Activated CD4-positive, alpha-beta T cell treated with anti-CD3 and anti-CD28 coated beads, Interleukin-2, Interleukin-4, amounts not matched to agents 100 ng/mL and 50 ng/mL, durations not matched to agents 16 hours and 8 hours (primary cell): ENCODE results near the gene GLCE.

Source experiments
- DNase-seq: peaks from one replicate; pipeline ENCODE4 v3.0.0-alpha.2; 2020; ENCODE audit warnings: low spot score

The GLCE gene

DNA sequence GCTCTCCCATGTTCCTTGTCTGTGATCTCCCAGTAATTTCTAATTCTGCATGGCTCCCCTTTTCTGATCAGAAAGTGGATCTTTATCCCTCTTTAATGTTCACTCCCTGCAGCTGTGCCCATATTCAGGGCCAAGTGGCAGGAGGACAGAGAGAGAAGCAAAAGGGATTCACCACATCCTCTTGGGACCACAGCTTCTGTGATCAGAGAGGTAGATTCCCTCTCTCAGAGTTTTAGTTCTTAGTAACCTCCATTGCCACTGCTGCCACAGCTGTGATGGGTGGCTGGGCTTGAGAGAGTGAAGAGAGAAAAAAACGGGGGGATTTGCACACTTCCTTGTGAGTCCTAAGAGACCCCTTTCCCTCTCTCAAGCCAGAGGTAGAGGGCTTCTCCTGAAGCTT lies 49.2 kb downstream of the GLCE start:
- no peak for DNase-seq

DNA sequence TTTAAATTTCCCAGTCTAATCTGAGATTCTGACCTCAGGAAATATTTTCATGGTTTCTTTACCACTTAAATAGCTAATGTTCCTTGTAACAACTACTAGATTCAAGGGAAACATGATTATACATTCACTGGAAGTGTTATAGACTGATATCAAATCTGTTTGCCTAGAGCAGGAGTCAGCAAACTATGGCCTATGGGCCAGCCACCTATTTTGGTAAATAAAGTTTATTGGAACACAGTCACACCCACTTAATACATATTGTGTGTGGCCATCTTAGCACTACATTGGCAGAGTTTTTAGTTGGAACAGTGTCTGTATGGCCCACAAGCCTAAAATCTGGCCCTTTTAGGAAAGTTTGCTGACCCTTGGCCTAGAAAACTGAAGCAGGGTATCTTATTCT lies 50.1 kb downstream of the GLCE start:
- no peak for DNase-seq

DNA sequence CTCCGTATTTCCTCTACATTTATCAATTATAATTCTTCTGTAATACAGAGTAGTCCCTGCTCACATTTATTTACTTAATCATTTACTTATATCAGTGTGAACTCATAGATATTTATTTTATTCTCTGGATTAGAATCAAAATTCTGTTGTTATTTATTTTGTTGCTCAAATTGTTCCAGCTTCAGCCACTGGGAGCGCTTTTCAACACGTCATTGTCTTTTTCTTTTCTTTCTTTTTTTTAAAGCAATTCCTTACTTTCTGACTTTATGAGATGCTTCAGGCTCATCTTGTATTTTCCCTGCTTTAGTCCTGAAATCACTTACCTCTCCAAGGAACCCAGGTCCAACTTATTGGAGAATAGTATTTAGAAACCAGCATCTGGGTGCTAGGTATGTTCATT lies 53.4 kb downstream of the GLCE start:
- DNase-seq, result no peak

DNA sequence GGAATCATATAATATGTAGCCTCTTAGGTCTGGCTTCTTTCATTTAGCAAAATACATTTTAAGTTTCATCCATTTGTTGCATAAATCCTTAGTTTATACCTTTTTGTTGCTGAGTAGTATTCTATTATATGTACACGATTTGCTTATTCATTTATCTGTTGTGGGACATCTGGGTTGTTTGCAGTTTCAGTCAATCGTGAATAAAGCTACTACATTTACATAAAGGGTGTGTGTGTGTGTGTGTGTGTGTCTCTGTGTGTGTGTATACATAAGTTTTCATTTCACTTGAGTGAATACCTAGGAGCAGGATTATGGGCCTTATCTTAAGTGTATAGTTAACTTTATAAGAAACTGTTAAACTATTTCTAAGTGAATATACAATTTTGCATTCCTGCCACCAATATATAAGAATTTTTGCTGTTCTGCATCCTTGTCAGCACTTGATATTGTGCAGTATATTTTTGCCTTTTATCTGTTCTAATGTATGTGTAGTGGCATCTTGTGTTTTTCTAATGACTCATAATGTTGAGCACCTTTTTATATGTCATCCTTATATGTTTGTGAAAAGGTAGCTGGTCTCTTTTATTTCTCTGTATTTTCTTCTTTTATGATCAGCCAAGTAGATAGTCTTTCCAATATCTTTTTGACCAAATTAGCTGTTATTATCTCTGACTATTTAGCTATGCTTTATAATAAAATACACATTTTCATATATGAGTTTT lies 55.0 kb downstream of the GLCE start:
- DNase-seq, result no peak

GRCh38 chr15:69217381-69217780 lies 56.9 kb downstream of the GLCE start:
- no peak for DNase-seq

- DNase-seq, result no peak
Measured at GRCh38 chr15:69219690-69220089, 59.3 kb downstream of the GLCE start.

- no peak for DNase-seq
Measured at GRCh38 chr15:69222002-69222474, 61.6 kb downstream of the GLCE start.

DNA sequence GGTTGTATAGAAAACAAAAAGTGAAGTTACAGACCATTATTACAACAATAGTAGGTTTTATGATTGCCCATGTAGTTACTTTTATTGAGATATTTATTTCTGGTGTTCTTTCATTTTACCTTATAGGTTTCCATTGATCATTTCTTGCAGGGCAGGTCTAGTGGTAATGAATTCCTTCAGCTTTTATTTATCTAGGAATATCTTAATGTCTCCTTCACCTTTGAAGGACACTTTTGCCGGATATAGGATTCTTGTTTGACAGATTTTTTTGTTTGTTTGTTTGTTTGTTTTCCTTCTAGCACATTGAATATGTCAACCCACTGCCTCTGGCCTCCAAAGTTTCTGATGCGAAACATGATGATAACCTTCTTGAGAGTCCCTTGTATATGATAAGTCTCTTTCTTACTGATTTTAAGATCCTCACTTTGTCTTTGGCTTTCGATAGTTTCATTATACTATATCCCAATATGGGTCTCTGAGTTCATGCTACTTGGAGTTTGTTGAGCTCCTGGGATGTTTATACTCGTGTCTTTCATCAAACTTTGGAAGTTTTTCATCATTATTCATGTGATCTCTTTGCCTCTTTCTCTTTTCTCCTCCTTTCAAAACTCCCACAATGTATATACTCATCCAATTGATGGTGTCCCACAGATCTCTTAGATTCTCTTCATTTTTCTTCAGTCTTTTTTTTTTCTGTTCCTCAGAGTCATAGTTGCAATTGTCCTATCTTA lies 62.8 kb downstream of the GLCE start:
- DNase-seq, result no peak

GRCh38 chr15:69224383-69224782 lies 63.9 kb downstream of the GLCE start:
- DNase-seq, result no peak

DNA sequence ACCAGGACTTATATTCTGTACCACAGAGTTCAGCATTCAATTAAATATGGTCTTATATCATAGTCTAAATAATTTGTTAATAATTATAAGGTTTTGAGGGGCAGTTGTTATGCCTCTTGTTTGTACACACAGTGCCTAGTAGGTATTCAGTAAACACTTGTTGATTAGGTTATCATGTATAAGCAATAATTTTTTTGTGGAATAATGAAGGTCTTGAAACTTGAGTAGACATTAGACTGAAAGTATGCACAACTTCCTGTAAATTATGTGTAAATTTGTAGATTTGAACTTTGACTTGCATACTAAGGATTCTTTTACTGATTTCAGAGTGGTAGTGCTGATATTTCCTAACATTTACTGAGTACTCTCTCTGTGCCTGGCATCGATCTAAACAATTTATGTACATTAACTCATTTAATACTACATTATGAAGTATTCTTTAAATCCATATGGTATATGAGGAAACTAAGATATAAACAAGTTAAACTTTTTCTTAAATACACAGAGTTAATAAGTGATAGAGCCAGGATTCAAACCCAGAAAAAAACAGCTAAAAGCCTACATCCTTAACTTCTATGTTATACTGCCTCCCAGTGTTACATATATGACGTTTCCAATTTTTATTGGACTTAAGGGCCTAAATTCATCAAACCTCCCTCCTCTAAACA lies 65.1 kb downstream of the GLCE start:
- no peak for DNase-seq

- no peak for DNase-seq
Measured at GRCh38 chr15:69226023-69226355, 65.6 kb downstream of the GLCE start.

DNA sequence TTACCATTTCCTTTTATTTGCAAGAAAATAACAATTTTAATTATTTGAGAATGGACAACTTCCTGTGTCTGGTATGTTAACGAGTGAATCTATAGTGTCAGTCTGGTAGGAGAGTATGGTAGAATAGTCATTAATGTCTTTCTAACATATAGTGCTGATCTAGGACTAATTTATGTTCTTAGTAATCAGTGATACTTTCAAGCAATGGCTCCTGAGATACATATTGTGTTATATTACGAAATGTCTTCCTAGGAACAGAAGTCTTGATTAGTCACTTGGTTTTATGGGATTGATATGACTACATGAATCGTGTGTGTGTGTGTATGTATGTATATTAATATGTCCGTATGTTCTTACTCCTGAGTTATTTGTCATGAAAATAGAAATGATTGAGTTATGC lies 71.7 kb downstream of the GLCE start:
- DNase-seq, result peak; percentile 45

DNA sequence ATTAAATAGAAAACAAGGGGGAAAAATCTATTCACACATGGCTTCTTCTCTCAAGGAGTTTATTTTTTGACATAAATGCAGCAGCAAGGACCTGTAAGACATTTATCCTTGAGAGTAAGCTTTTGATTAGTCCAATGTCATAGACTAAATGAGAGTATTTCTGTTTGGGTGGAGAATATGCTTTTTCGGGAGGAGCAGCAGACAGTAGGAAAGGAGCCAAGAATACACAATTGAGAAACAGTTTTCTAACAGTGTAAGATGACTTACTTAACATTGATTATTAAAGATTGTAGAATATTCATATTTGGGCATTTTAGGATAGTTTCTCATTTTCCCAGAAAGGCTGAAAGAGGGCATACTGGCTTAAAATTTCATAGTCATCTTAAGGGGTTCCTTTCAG lies 72.3 kb downstream of the GLCE start:
- no peak for DNase-seq

DNA sequence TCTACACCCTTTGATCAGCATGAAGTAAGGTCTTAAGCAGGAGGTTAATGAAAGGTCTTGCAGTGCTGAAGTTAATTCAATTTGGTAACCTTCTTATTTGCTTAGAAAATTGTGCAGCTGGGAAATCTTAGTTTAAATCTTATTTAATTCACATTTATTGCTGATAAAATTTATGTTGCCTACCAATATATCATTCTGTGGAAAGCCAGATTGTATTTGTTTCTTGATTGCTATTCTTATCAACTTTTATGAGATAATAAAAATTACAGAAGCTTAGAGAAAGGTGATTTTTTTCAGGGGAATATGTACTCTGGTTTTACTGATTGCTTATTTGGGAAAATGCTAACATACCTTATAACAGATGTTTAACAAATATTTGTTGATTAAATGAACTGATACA lies 74.2 kb downstream of the GLCE start:
- no peak for DNase-seq

GRCh38 chr15:69236505-69236904 lies 76.1 kb downstream of the GLCE start:
- DNase-seq, result no peak

DNA sequence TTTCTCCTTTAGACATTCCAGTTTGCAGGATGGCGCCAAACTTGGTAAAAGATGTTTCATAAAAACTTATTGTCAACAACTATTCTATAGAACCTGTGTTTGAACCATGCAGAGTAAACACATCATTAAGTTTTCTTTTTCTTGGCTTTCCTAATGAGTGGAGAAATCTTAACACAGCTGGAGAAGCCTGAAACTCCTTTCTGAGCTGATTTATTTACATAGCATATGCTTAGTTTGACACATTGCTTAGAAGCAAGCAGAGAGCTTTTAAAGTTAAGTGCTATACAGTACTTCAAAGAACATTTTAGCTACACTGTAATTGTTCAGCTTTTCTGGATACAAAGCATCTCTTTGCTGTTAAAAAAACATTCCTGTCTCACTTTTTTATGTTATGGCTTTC lies 77.3 kb downstream of the GLCE start:
- DNase-seq, result no peak

DNA sequence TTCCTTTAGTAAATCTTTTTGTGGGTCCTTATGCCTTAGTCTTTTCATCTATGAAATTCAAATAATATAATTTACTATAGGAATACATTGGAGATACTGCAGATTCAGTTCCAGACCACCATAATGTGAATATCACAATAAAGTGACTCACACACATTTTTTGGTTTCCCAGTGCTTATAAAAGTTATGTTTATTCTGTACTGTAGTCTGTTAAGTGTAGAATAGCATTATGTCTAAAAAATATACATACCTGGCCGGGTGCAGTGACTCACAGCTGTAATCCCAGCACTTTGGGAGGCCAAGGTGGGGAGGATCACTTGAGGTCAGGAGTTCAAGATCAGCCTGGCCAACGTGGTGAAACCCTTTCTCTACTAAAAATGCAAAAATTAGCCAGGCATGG lies 84.4 kb downstream of the GLCE start:
- DNase-seq, result no peak

DNA sequence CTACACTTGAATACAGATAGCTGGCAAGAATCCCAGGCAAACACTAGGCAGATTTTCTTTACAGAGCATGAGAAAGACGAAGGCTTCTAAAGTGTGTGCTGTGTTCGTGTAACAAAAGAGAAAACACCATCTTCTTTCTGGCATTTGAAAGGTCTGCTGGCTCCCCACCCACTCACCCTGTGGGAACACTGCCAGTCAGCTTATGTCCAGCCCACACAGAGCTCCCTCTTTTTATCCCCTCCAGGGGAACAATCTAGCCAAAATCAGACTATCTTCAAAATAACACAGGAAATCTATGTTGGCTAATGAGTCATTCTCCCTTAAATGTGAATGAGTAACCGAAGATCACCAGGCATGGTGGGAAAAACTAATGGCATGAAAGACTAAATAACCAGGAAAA lies 92.7 kb downstream of the GLCE start:
- no peak for DNase-seq

DNA sequence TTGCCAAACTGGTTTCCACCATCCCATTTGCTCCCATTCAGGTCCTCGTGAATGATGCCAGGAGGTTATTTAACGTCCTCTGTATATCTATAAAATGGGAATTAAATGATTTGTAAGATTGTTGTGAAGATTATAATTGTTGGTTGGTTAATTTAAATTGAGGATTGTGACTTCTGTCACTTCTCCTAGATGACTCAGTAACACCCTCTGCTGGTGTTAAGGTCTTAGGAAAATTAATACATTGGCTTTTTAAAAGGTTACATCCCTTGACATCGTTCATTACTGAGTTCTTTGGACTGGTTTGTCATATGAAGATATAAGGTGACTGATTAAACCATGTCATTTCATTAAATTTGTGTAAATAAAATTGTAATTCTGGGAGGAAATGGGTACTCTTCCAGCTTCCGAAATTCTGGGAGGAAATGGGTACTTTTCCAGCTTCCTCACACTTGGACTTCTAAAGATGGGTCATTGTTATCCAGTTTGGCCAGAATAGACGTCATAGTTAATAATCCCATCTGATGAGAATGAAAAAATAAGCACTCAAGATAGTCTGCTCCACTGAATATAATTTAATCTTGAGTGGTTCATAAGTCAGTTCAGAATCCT lies 105.0 kb downstream of the GLCE start:
- peak; percentile 12 for DNase-seq

DNA sequence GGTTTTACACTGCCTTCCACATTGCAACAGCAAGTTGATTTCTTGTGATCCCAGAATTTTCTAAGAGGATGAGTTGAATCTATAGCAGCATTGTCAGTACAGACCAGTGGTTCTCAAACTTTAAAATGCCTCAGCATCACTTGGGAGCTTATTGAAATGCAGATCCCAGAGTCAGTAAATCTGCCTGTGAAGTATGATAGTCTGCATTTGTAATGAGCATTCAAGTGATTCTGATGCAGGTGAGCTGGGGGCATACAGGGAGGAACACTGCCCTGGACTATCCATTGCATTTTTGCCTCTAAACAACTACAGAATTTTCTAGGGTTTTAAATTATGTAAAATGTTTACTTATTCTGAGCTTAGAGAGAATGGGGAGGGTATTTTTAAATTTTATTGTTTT lies 110.8 kb downstream of the GLCE start:
- no peak for DNase-seq

DNA sequence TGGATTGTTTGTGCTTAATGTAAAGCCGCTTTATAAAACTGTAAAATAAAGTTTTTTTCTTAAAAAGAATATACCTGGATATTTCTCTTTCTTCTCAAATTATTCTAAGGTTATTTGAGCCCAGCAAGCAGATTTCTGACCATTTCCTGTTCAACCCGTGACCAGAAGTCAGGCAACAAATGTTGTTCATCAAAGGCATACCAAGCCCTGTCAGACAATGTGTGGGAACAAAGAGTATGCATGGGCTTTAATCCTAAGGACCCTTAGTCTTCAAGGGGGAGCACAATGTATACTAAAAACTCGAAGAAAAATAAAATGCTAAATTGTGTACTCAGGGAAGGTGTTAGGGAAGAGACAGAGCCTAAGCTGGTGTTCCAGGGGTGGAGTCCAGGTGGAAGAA lies 111.7 kb downstream of the GLCE start:
- DNase-seq, result no peak

DNA sequence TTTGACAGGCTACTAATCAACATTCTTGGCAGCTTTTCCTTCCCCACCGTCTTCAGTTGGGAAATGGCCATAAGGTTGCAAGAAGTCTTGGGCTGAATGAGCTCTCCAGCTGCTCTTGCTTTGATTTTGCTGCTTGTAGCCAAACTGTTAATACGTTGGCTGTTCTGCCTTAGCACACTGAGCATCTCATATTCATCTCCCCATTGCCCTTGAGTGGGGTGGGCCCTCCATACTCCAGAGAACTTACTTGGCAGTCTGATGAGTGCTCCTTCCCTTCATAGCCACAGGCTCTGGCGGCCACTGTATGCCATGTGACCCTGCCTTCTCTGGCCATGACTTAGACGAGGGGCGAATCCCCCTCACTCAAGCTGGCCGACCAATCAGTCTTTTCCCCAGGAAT lies 112.5 kb downstream of the GLCE start:
- DNase-seq, result no peak

- no peak for DNase-seq
Measured at GRCh38 chr15:69275074-69275670, 114.7 kb downstream of the GLCE start.
